ENCODE results near the gene CNTN4.

GRCh38 chr3:2543247-2543646, 444.6 kb downstream of the CNTN4 start:
- TF ChIP-seq CTCF (IDR thresholded peaks at IDR 0.05; ENCODE audit: low read length) (no peak), EZH2 (IDR thresholded peaks at IDR 0.05; ENCODE audit: borderline replicate concordance, low read length) (no peak)
